ENCODE data around the gene TNFRSF12A.

DNA sequence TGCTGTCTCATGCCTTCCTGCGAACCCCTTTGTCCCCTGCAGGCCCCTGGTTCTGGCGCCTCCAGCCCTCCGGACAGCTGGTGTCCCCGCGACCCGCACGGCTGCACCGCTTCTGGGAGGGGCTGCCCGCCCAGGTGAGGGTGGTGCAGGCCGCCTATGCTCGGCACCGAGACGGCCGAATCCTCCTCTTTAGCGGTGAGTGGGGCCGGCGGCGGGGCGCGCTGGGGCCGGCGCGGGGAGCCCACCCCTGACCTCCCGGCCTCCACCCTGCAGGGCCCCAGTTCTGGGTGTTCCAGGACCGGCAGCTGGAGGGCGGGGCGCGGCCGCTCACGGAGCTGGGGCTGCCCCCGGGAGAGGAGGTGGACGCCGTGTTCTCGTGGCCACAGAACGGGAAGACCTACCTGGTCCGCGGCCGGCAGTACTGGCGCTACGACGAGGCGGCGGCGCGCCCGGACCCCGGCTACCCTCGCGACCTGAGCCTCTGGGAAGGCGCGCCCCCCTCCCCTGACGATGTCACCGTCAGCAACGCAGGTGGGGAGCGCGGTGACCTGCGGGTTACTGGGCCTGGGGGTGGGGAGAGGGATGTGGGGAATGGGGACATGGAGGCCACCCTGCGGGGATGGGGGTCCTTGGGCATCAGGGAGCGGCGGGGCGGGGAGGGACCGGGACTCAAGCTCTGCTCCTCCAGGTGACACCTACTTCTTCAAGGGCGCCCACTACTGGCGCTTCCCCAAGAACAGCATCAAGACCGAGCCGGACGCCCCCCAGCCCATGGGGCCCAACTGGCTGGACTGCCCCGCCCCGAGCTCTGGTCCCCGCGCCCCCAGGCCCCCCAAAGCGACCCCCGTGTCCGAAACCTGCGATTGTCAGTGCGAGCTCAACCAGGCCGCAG is 38.2 kb downstream of the TNFRSF12A start:
- TF ChIP-seq, protein P1, sequence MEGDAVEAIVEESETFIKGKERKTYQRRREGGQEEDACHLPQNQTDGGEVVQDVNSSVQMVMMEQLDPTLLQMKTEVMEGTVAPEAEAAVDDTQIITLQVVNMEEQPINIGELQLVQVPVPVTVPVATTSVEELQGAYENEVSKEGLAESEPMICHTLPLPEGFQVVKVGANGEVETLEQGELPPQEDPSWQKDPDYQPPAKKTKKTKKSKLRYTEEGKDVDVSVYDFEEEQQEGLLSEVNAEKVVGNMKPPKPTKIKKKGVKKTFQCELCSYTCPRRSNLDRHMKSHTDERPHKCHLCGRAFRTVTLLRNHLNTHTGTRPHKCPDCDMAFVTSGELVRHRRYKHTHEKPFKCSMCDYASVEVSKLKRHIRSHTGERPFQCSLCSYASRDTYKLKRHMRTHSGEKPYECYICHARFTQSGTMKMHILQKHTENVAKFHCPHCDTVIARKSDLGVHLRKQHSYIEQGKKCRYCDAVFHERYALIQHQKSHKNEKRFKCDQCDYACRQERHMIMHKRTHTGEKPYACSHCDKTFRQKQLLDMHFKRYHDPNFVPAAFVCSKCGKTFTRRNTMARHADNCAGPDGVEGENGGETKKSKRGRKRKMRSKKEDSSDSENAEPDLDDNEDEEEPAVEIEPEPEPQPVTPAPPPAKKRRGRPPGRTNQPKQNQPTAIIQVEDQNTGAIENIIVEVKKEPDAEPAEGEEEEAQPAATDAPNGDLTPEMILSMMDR (IDR thresholded peaks at IDR 0.05), result no peak
- TF ChIP-seq POLR2A (IDR thresholded peaks at IDR 0.05), result no peak
